CD14-positive monocyte (primary cell): ENCODE results near the gene MILR1. TPM values are rescaled to one million over a fixed set of nuclear protein-coding genes. Genes with fewer than 3 reads are reported as not detected.
A peak's percentile ranks its signal among the peaks of the same experiment; 100 is the strongest.

Source experiments
- DNase-seq, 3 donors: peaks; one replicate each; pipeline ENCODE4 v3.0.0-alpha.2; 2011 to 2022
- H2AFZ ChIP-seq: 2 replicates; pipeline ENCODE4 v1.6.0; 2012; ENCODE audit warnings: mild to moderate bottlenecking, low read depth, low read length, inconsistent platforms; ENCODE audit not compliant: insufficient read depth, poor library complexity, severe bottlenecking
- H3K27ac ChIP-seq, 2 donors: 1 replicate in 1 of 2; 2 replicates in 1 of 2; pipeline ENCODE4 v1.5.1; 2012 to 2013; ENCODE audit warnings: low read length in 2 of 2, control low read depth in 1 of 2, inconsistent platforms in 1 of 2, low read depth in 1 of 2, mild to moderate bottlenecking in 1 of 2
- H3K27me3 ChIP-seq, 2 donors: one replicate each; pipeline versions ENCODE4 v1.6.0 to v1.6.1; 2011 to 2013; ENCODE audit warnings: low read length in 2 of 2; ENCODE audit not compliant: control insufficient read depth in 2 of 2, insufficient read depth in 2 of 2
- H3K36me3 ChIP-seq, 2 donors: replicated peaks in 1 of 2; 1 replicate in 1 of 2; 2 replicates in 1 of 2; pipeline versions ENCODE4 v1.5.1 to v1.6.1; 2012 to 2013; ENCODE audit warnings: low read length in 2 of 2, control low read depth in 1 of 2, inconsistent platforms in 1 of 2, mild to moderate bottlenecking in 1 of 2; ENCODE audit not compliant: insufficient read depth in 2 of 2, control insufficient read depth in 1 of 2
- H3K4me1 ChIP-seq, 2 donors: 1 replicate in 1 of 2; 2 replicates in 1 of 2; pipeline versions ENCODE4 v1.5.1 to v1.6.1; 2012 to 2013; ENCODE audit warnings: low read length in 2 of 2, control low read depth in 1 of 2, inconsistent platforms in 1 of 2, mild to moderate bottlenecking in 1 of 2, moderate library complexity in 1 of 2; ENCODE audit not compliant: insufficient read depth in 2 of 2, control insufficient read depth in 1 of 2
- H3K4me2 ChIP-seq: replicated peaks from 2 replicates; pipeline ENCODE3; 2012; ENCODE audit warnings: low read length, moderate library complexity, mild to moderate bottlenecking; ENCODE audit not compliant: poor library complexity, severe bottlenecking; ENCODE audit errors: extremely low read depth
- H3K4me3 ChIP-seq, 3 experiments: fragments of 200-600 bp in 1 of 3; sonication (generic) in 1 of 3; replicated peaks in 1 of 3; 1 replicate in 2 of 3; 2 replicates in 1 of 3; pipeline ENCODE4 v1.5.1; 2011 to 2013; ENCODE audit warnings: low read length in 3 of 3, mild to moderate bottlenecking in 3 of 3, control low read depth in 2 of 3, low read depth in 2 of 3, inconsistent platforms in 1 of 3, moderate library complexity in 1 of 3
- H3K79me2 ChIP-seq: 2 replicates; pipeline ENCODE4 v1.6.0; 2012; ENCODE audit warnings: mild to moderate bottlenecking, control low read depth, inconsistent platforms, low read length, moderate library complexity; ENCODE audit not compliant: insufficient read depth
- H3K9ac ChIP-seq: 2 replicates; pipeline ENCODE4 v1.6.0; 2017; ENCODE audit warnings: low read length, mild to moderate bottlenecking; ENCODE audit not compliant: insufficient read depth, poor library complexity, severe bottlenecking
- H3K9me3 ChIP-seq, 2 donors: replicated peaks in 1 of 2; 1 replicate in 1 of 2; 2 replicates in 1 of 2; pipeline versions ENCODE4 v1.5.1 to v1.6.1; 2012 to 2013; ENCODE audit warnings: low read length in 2 of 2, control low read depth in 1 of 2; ENCODE audit not compliant: control insufficient read depth in 1 of 2, insufficient read depth in 1 of 2
- H4K20me1 ChIP-seq: 2 replicates; pipeline ENCODE4 v1.6.0; 2012; ENCODE audit warnings: mild to moderate bottlenecking, low read length, control low read depth, moderate library complexity; ENCODE audit not compliant: insufficient read depth
- H3K27ac Mint-ChIP-seq, 7 donors: one replicate each; pipeline ENCODE4 v1.8.0; 2020; ENCODE audit warnings: mild to moderate bottlenecking in 7 of 7, mixed read lengths in 7 of 7, moderate library complexity in 6 of 7, inconsistent platforms in 2 of 7
- H3K27me3 Mint-ChIP-seq, 3 donors: one replicate each; pipeline ENCODE4 v1.8.0; 2021 to 2022; ENCODE audit warnings: low read depth in 3 of 3, mild to moderate bottlenecking in 3 of 3, mixed read lengths in 3 of 3, moderate library complexity in 3 of 3, inconsistent platforms in 1 of 3
- H3K36me3 Mint-ChIP-seq, 2 donors: one replicate each; pipeline ENCODE4 v1.8.0; 2020; ENCODE audit warnings: mixed read lengths in 2 of 2, inconsistent platforms in 1 of 2, mild to moderate bottlenecking in 1 of 2
- H3K4me1 Mint-ChIP-seq: one replicate; pipeline ENCODE4 v1.8.0; 2020; ENCODE audit warnings: mild to moderate bottlenecking, mixed read lengths
- H3K4me3 Mint-ChIP-seq, 2 donors: one replicate each; pipeline ENCODE4 v1.8.0; 2020; ENCODE audit warnings: mild to moderate bottlenecking in 2 of 2, mixed read lengths in 2 of 2, moderate library complexity in 1 of 2
- H3K9me3 Mint-ChIP-seq, 7 donors: one replicate each; pipeline ENCODE4 v1.8.0; 2020 to 2022; ENCODE audit warnings: mixed read lengths in 7 of 7, mild to moderate bottlenecking in 6 of 7, moderate library complexity in 6 of 7, inconsistent platforms in 2 of 7
- WGBS: methylation state at CpG from one replicate; pipeline ENCODE4 v1.1.5; 2013; ENCODE audit warnings: missing lambda C conversion rate; ENCODE audit not compliant: insufficient coverage; 5-methylcytosine and 5-hydroxymethylcytosine counted together
- intact Hi-C, 2 donors: fragments of 100-400 bp; cut with micrococcal nuclease; formaldehyde crosslinking; loops; one replicate each; pipeline versions ENCODE4 v1.15.0 to v1.15.1; 2023
- polyA plus RNA-seq, 3 donors: library from polyadenylated mRNA; depleted of rRNA in 1 of 3; unstranded in 2 of 3; stranded (reverse) in 1 of 3; fragments of 300-500 nt in 2 of 3; fragments of >200 nt in 1 of 3; fragmentation: Illumina TruSeq in 2 of 3; gene quantifications; 1 replicate in 2 of 3; 2 replicates in 1 of 3; pipeline ENCODE4 v1.2.3, GENCODE V29; 2012 to 2021
- TF ChIP-seq, protein P1 (sequence below): fragments of 200-600 bp; IDR thresholded peaks from one replicate; pipeline ENCODE4 v1.8.0; 2022; ENCODE audit warnings: antibody characterized with exemption, mild to moderate bottlenecking

MILR1 gene
- polyA plus RNA-seq, 3 donors, result 72.0 to 95.2 (median 81.7) TPM

DNA sequence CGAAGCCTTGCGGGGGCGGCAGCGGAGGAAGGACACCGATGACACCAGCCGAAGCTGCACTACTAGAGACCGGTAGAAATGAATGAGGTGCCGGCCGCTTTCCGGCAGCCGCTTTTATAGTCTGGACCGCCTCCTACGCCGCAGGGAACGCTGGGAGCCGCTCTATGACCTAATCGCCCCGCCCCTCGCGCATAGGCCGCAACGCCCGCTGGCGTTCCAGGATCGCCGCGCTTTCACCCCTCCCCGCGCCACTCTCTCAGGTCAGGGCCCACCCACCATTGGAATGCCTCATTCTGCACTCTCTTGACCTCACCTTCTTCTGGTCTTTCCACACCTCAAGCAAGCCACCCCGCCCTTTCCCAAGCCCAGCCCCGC is 57.3 kb downstream of the MILR1 start, which contains the start of gene DDX5:
Gene DDX5 (minus strand): TSS at position 89 of the 375 bp plus-strand sequence. CDS start 170 bp downstream, outside the sequence.
- peaks cover 21 to 40% of the 10 kb centered on the region in 2 donors for H3K4me1 ChIP-seq
- Mint-ChIP-seq H3K36me3 (peaks cover 56 to 57% of the 10 kb centered on the region in 2 donors), H3K4me3 (peak within 1 kb of the TSS; percentile 99 to 100), H3K27me3 (no peaks in the 10 kb centered on the region), H3K27ac (peak within 1 kb of the TSS; percentile 100), H3K4me1 (peaks cover 34% of the 10 kb centered on the region), H3K9me3 (peaks cover 0 to 5% (median 2%) of the 10 kb centered on the region in 7 donors)
- peaks cover 55% of the 10 kb centered on the region for H4K20me1 ChIP-seq
- peak within 1 kb of the TSS; percentile 99 to 100 for H3K27ac ChIP-seq
- peak within 1 kb of the TSS; percentile 94 for H2AFZ ChIP-seq
- H3K4me3 ChIP-seq, result peak within 1 kb of the TSS; percentile 91 to 99 (median 99)
- TF ChIP-seq, protein P1, sequence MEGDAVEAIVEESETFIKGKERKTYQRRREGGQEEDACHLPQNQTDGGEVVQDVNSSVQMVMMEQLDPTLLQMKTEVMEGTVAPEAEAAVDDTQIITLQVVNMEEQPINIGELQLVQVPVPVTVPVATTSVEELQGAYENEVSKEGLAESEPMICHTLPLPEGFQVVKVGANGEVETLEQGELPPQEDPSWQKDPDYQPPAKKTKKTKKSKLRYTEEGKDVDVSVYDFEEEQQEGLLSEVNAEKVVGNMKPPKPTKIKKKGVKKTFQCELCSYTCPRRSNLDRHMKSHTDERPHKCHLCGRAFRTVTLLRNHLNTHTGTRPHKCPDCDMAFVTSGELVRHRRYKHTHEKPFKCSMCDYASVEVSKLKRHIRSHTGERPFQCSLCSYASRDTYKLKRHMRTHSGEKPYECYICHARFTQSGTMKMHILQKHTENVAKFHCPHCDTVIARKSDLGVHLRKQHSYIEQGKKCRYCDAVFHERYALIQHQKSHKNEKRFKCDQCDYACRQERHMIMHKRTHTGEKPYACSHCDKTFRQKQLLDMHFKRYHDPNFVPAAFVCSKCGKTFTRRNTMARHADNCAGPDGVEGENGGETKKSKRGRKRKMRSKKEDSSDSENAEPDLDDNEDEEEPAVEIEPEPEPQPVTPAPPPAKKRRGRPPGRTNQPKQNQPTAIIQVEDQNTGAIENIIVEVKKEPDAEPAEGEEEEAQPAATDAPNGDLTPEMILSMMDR, result no peak
- peaks cover 49 to 57% of the 10 kb centered on the region in 2 donors for H3K36me3 ChIP-seq
- no peaks in the 10 kb centered on the region for H3K9me3 ChIP-seq
- intact Hi-C loops, result no loop called here
- peaks cover 85% of the 10 kb centered on the region for H3K79me2 ChIP-seq
- peak within 1 kb of the TSS; percentile 94 for H3K4me2 ChIP-seq
- H3K27me3 ChIP-seq, result no peaks in the 10 kb centered on the region
- DNase-seq, result peak; percentile 98 to 99 (median 99)
- H3K9ac ChIP-seq, result peak within 1 kb of the TSS; percentile 99
- whole genome bisulfite sequencing, result 0% methylated on average over 30 of the region's 31 CpGs

DNA sequence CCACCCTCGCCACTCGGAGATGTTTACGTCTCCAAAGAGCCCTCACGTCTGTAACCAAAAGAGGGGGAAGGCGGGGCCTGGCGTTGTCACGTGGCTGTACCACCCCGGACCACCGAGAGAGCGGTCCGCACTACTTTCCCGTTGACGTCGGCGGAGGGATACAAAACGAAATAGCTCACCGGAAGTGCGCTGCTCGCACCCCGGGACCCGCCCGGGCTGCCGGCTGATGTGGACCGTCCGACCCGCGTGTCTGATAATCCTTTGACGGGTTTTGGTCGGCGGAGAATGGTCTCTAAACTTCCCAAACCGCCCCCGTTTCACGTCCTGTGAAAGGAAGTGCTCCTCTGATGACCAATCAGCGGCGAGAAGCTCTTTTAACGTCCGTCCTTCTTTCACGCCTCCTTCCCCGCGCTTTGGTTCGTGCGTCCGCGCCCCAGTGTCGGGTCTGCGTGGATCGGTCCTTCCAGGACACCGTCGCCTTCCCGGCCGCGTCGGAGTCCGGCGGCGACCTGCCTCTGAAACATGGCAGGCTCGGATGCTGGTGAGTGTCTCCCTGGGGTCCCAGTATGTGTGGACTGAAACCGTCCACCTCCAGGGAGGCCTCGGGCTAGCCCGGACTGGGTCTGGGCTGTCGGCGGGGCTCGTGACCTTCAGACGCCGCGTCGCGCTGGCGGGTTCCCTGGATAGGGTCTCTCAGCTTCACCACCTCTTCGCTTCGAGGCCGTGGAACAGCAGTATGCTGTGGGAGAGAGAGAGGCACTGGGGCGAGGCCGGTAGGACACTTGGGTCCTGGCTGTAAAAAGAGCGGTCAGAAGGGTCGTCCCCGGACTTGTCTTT is 57.9 kb downstream of the MILR1 start, which contains the start of gene CEP95:
Gene CEP95 (plus strand): TSS at position 402 of the 837 bp plus-strand sequence. CDS start 121 bp downstream, at position 523.
- peak within 1 kb of the TSS; percentile 99 to 100 for H3K4me3 Mint-ChIP-seq
- Histone ChIP-seq H3K9ac (peak within 1 kb of the TSS; percentile 99), H4K20me1 (peaks cover 49% of the 10 kb centered on the region), H3K4me2 (peak within 1 kb of the TSS; percentile 94), H3K36me3 (peaks cover 45 to 57% of the 10 kb centered on the region in 2 donors), H3K79me2 (peaks cover 79% of the 10 kb centered on the region), H3K4me1 (peaks cover 21 to 40% of the 10 kb centered on the region in 2 donors), H3K4me3 (peak within 1 kb of the TSS; percentile 91 to 99 (median 99)), H3K9me3 (no peaks in the 10 kb centered on the region), H3K27ac (peak within 1 kb of the TSS; percentile 99 to 100), H3K27me3 (no peaks in the 10 kb centered on the region), H2AFZ (peak within 1 kb of the TSS; percentile 94)
- peaks cover 56% of the 10 kb centered on the region in 2 donors for H3K36me3 Mint-ChIP-seq
- intact Hi-C loops, result no loop called here
- H3K9me3 Mint-ChIP-seq, result peaks cover 0 to 5% (median 2%) of the 10 kb centered on the region in 7 donors
- peak within 1 kb of the TSS; percentile 100 for H3K27ac Mint-ChIP-seq
- H3K27me3 Mint-ChIP-seq, result no peaks in the 10 kb centered on the region
- H3K4me1 Mint-ChIP-seq, result peaks cover 29% of the 10 kb centered on the region
- TF ChIP-seq, protein P1, result no peak
- peak; percentile 87 to 94 (median 93) for DNase-seq
- WGBS, result under 1% methylated on average over 65 of the region's 77 CpGs
